Ovary (tissue), 3 donors: ENCODE measurements around the gene HPSE.

Experiments
- EP300 ChIP-seq: sonication (generic); formaldehyde crosslinking; IDR thresholded peaks from one replicate; pipeline ENCODE4 v1.6.1; 2017; ENCODE audit warnings: antibody characterized with exemption
- POLR2A ChIP-seq: fragments of 450-650 bp; IDR thresholded peaks from one replicate; pipeline ENCODE4 v1.6.1; 2017; ENCODE audit warnings: antibody characterized with exemption, mild to moderate bottlenecking, moderate library complexity
- TF ChIP-seq, protein P1 (sequence below), 3 donors: fragments of 450-650 bp in 2 of 3; fragments of 200-600 bp in 1 of 3; IDR thresholded peaks; one replicate each; pipeline versions ENCODE4 v1.5.1 to v1.8.0; 2016 to 2022; ENCODE audit warnings: antibody characterized with exemption in 3 of 3, mild to moderate bottlenecking in 1 of 3
- donor health status: DM: no; HTN: no; CAD: no.

DNA sequence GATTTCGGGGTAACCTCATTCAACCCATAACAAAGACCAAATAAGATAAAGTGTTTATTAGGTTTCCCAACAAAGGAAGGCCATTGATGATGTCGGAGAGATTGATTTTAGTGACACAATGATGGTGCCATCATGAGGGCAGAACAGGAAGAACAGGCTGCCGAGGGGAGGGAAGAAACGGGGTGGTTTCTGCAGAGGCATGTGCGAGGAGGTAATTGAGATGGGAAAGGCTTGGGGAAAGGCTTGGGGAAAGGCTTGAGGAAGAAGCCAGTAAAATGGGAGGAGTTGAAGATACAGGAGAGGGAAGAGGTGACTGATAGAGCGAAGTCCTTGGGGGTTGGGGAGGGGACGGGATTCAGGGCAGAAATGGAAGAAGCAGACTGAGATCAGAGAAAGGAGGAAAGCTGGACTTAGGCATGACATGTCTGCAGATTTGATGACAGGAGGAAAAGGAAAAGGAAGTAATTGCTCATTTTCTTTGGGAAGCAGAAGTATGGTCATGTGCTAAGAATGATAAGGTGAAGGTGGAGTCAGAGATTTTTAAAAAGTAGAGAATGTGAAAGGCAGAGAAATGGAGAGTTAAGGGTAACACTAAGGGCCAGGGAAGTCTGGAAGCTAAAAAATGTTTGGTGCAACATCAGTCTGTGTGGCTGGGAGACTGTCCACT lies 6.0 kb downstream of the HPSE start:
- TF ChIP-seq POLR2A, result no peak
- TF ChIP-seq, protein P1, sequence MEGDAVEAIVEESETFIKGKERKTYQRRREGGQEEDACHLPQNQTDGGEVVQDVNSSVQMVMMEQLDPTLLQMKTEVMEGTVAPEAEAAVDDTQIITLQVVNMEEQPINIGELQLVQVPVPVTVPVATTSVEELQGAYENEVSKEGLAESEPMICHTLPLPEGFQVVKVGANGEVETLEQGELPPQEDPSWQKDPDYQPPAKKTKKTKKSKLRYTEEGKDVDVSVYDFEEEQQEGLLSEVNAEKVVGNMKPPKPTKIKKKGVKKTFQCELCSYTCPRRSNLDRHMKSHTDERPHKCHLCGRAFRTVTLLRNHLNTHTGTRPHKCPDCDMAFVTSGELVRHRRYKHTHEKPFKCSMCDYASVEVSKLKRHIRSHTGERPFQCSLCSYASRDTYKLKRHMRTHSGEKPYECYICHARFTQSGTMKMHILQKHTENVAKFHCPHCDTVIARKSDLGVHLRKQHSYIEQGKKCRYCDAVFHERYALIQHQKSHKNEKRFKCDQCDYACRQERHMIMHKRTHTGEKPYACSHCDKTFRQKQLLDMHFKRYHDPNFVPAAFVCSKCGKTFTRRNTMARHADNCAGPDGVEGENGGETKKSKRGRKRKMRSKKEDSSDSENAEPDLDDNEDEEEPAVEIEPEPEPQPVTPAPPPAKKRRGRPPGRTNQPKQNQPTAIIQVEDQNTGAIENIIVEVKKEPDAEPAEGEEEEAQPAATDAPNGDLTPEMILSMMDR (IDR thresholded peaks at IDR 0.05), result no peak
- TF ChIP-seq EP300, result no peak
